ENCODE measurements around the gene IFNA5. TPM values are rescaled to one million over a fixed set of nuclear protein-coding genes. Genes with fewer than 3 reads are reported as not detected.

Gene IFNA5
- polyA plus RNA-seq, 3 donors = not detected

DNA sequence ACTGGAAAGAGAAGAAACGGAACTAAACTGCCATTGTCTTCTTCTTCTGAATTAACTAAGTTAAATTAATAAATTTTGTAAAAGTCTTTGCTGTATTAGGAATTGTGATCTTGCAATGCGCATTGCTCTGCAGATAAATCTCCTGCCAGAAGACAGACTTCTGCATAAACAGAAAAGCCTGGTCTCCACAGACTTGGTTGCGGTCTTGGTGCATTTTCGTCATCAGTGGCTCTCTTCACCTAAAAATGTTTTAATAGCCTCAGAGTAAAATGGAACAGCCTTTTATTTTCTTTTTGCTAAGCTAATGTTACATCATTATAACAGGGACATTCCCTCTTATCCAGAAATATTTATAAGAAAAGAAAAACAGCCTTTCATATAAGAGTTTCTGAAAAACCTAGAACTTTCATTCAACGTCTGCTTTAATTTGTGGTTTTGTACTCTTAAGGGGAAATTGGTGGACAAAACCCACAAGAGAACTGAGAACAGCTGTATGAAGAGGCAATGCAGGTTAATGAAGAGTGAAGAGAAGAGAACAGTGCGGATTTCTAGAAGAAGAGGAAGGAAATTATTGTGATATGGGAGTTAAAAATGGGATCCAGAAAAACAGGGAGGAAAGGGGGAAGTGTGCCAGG, 10.1 kb downstream of the IFNA5 start:
- DNase-seq (ENCODE audit: low read depth in 3 of 3, low spot score in 2 of 3) = no peak

DNA sequence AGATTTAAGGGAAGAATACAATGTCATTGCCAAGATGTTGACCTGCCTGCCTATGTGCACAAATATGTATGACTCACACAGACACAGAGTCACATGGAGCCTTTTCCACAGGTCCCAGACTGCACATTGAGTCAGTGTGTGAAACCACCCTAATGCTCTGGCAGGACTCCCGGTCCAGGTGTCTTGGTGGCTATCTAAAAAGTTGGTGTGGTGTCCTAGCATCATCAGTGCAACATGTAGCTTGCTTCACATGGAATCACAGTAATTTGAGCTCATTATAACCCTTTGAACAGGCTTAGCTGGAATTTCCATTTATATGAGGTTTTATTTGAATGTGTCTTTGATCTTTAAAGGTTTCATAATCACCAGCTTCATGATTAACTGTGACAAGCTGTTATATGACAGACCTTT, 10.7 kb downstream of the IFNA5 start:
- no peak for DNase-seq (ENCODE audit: low read depth in 3 of 3, low spot score in 2 of 3)

DNA sequence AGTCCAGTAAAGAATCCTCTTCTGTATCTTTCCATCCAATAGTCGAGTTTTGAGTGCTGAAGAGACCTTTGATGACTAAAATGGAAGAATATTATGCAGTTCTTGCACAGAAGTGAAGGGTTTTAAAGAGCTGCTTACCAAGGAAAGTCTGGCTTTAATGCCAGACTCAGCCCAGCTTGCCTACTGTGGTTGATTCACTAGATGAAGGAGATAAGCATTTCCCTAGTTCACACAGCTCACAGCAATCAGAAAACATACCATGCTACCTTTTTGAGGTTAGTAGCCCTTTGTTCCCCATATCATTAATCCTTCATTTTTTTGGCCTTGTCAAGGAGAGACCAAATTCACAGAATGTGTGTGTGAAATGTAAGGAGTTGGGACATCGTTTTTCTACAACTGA, 15.3 kb downstream of the IFNA5 start:
- no peak for DNase-seq (ENCODE audit: low read depth in 3 of 3, low spot score in 2 of 3)

DNA sequence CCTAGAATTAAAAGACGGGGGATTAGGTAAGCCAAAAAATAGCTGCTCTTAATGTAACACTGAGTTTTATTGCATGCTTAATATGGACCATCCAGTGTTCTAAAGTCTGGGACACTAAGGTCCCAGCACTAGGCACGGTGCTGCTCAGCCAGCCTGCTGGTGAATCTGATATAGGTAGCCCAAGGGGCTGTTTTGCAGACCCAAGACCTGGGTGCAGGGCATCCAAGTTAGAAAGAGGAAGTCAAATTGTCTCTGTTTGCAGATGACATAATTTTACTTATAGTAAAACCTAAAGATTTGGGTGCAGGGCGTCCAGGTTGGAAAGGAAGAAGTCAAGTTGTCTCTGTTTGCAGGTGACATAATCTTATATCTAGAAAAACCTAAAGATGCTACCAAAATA, 17.8 kb downstream of the IFNA5 start:
- no peak for DNase-seq (ENCODE audit: low read depth in 3 of 3, low spot score in 2 of 3)

DNA sequence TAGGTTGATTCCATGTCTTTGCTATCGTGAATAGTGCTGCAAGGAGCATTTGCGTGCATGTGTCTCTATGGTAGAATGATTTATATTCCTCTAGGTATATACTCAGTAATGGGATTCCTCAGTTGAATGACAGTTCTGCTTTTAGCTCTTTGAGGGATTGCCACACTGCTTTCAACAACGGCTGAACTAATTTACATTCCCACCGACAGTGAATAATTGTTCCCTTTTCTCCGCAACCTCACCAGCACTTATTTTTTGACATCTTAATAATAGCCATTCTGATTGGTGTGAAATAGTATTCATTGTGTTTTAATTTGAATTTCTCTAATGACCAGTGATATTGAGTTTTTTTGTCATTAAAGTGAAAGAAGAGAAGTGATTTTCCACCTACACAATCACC, 18.5 kb downstream of the IFNA5 start:
- no peak for DNase-seq (ENCODE audit: low read depth in 3 of 3, low spot score in 2 of 3)

DNA sequence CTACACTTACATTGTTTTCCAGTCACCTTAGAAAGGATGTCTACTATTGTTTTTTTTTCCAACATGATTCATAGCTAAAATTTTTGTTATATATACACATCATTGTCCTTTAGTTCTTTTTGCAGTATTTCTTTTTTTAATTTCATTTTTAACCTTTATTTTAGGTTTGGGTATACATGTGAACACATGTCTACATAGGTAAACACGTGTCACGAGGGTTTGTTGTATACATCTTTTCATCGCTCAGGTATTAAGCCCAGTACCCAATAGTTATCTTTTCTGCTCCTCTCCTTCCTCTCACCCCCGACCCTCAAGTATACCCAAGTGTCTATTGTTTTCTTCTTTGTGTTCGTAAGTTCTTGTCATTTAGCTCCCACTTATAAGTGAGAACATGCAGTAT, 19.0 kb downstream of the IFNA5 start:
- DNase-seq (ENCODE audit: low read depth in 3 of 3, low spot score in 2 of 3) = no peak

DNA sequence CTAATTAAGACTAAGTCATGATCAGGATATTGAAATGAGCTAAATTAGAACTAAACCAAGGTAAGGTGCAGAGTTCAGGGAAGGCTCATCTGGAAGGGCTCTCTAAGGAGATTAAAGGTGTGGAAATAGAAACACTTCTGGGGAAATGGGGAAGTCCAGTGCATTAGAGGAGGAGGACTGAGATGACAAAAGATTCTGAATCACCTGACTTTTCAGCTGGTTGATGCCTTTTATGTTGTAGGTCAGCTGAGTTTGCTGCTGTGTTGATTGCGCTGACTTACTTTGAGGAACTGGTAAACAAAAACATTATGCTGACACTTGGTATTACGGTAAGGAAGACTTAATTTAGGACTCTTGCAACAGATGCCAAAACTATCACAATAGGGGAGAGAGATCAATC, 23.8 kb downstream of the IFNA5 start:
- DNase-seq (ENCODE audit: low read depth in 3 of 3, low spot score in 2 of 3) = no peak

DNA sequence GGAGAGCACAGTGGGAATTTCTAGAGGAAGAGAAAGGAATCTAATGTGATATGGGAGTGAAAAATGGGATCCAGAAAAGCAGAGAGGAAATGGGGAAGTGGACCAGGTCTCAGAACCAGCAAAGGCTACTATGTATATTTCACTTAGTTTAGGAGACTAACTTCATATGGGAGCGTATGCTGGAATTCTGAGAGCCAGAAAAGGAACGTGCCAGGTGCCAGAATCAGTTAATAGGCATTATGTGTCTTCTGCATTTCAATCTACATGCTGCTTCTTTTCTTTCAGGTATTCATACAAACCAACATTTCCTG, 36.8 kb downstream of the IFNA5 start:
- DNase-seq (ENCODE audit: low read depth in 3 of 3, low spot score in 2 of 3) = no peak

DNA sequence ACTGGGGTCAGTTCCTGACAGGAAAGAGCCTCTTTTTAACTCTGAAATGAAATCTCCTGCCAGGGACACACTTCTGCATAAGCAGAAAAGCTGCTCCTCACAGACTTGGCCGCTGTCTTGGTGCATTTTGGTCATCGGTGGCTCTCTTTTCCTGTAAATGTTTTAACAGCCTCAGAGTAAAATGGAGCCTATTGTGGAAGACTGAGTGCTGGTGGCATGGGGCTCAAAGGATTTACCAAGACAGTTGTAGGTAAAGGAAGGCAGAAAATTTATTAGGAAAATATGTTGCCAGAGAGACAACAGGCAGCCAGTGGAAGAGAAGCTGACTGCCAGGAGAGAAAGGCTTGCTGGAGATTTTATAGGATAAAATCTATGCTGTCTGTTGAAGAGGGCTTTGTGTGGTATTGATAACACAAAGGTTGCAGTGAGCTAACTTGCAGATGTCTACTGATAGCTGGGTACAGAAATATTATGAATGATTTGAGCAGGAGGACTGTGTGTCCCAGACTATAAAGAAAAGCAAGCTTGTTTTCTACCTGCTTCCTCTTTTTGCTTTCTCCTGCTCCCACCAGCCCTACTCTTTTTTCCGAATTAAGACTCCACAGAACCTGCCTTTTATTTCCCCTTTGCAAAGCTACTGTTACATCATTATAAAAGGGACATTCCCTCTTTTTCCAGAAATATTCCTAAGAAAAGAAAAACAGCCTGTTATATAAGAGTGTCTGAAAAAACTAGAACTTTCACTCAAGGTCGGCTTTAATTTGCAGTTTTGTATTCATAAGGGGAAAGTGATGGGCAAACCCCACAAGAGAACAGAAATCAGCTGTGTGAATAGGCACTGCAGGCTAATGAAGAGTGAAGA, 37.4 kb downstream of the IFNA5 start:
- DNase-seq (ENCODE audit: low read depth in 3 of 3, low spot score in 2 of 3) = no peak

DNA sequence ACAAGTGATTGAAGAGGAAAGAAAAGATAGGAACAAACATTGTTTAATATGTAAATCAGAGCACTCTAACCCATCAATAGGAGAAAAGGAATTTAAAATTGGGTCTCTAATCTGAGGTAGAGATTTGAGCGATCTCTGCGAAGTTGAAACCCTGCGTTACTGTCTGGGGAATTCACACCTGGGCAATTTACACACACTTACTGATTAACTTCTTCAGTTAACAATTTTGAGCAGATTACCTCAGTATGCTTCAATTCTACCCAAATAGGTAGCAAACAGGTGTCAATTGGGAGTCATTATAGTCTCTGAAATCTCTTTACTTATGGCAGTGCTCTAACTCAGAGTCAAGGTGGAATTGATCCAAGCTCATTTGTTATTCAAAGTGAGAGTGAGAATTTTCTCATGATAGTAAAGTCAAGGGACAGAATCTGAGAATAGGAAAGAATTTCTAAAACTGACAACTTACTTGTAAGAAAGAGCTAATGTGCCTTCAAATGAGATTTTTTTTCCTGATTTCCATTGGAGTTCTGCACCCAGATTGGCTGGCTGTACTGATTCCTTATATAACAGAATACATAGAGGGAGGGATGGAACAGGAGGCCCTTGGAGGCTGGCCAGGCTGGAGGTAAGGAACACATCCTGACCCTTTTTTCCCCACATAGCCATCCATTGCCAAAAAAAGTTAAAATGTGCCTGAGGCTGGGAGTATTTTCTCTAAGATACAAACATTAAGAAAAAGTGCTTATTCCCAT, 38.2 kb downstream of the IFNA5 start:
- DNase-seq (ENCODE audit: low read depth in 3 of 3, low spot score in 2 of 3) = no peak

DNA sequence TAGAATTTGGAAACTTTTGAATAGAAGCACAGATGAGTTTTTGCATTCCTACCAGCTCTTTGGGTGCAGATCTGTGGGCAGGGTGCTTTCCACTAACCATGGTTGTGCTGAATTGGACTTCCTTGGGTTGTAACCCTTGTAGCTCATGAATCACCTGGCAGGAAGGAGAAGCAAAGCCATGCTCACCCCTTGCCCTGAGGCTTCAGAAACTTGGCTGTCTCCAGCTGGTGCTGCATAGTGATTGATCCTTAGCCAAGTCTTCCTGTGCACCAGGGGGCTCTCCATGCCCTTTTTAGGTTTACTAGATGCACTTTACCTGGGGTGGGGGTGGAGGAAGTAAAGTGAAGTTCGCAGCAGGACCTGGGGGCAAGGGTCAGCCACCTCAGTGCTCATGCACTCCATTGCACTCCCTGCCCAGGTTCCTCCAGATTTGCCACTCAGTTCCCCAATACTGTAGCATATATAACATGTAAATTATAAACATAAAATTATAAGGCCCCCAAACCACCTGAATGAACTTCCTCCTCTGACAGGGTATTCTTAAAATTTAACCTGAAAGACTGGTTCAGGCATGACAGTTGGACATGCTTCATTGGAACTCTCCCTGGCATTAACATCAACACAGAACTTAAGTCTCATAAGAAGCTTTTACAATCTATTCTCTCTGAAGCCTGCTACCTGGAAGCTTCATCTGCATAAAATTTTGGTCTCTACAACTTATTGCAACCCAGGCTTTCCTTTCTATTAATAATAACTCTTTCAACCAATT, 39.5 kb downstream of the IFNA5 start:
- no peak for DNase-seq (ENCODE audit: low read depth in 3 of 3, low spot score in 2 of 3)

DNA sequence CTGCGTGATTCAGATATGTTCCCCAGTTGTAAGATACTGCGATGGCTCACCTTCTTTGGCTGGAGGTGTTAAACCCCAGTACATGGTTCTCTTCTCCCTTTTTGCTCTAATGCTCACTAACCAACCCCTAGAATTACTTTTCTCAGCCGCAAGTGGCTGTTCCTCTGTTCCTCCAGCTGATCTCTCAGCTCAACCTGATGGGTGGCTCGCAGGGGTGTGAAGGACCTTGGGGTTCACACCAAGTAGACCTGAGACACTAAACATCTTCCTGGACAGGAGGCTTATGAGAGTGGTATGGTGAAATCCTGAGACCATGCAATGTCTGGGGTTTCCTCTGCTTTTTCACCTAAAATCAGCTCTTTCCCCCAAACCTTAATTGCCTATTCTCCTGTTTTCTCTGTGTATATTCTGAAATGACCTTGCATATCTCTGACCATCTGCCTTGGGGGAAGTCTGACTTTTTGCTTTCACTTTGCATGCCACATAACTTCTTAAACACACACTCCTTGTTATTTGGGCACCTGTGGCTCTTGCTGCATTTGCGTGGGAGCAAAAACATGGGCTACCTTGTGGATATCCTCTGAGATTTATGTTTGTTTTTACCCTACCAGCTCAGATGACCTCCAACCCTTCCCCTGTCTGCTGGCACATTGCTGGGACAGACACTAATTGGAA, 49.4 kb downstream of the IFNA5 start:
- DNase-seq (ENCODE audit: low read depth in 3 of 3, low spot score in 2 of 3) = no peak

Other genes starting within 250 kb of the IFNA5 start
- gene IFNB1, start 227.4 kb downstream of the IFNA5 start, polyA plus RNA-seq (ENCODE audit: insufficient read length in 3 of 3) = not detected
- gene IFNW1, start 163.5 kb downstream of the IFNA5 start, polyA plus RNA-seq (ENCODE audit: insufficient read length in 3 of 3) = not detected
- gene IFNA21, start 138.7 kb downstream of the IFNA5 start, polyA plus RNA-seq (ENCODE audit: insufficient read length in 3 of 3) = not detected
- not detected for gene IFNA4, start 117.7 kb downstream of the IFNA5 start, polyA plus RNA-seq (ENCODE audit: insufficient read length in 3 of 3)
- gene IFNA7, start 103.1 kb downstream of the IFNA5 start, polyA plus RNA-seq (ENCODE audit: insufficient read length in 3 of 3) = not detected
- not detected for gene IFNA10, start 98.2 kb downstream of the IFNA5 start, polyA plus RNA-seq (ENCODE audit: insufficient read length in 3 of 3)
- not detected for gene IFNA16, start 88.0 kb downstream of the IFNA5 start, polyA plus RNA-seq (ENCODE audit: insufficient read length in 3 of 3)
- not detected for gene IFNA17, start 77.1 kb downstream of the IFNA5 start, polyA plus RNA-seq (ENCODE audit: insufficient read length in 3 of 3)
- gene IFNA14, start 65.3 kb downstream of the IFNA5 start, polyA plus RNA-seq (ENCODE audit: insufficient read length in 3 of 3) = not detected
- 10 to 100 TPM; 54.4 to 58.0 (median 57.5) TPM for gene KLHL9, start 30.1 kb upstream of the IFNA5 start, polyA plus RNA-seq (ENCODE audit: insufficient read length in 3 of 3)
- not detected for gene IFNA6, start 45.6 kb upstream of the IFNA5 start, polyA plus RNA-seq (ENCODE audit: insufficient read length in 3 of 3)
- gene IFNA13, start 62.7 kb upstream of the IFNA5 start, polyA plus RNA-seq (ENCODE audit: insufficient read length in 3 of 3) = not detected
- gene IFNA2, start 80.1 kb upstream of the IFNA5 start, polyA plus RNA-seq (ENCODE audit: insufficient read length in 3 of 3) = not detected
- not detected for gene IFNA8, start 103.8 kb upstream of the IFNA5 start, polyA plus RNA-seq (ENCODE audit: insufficient read length in 3 of 3)
- gene IFNA1, start 135.1 kb upstream of the IFNA5 start, polyA plus RNA-seq (ENCODE audit: insufficient read length in 3 of 3) = not detected
- gene IFNE, start 177.0 kb upstream of the IFNA5 start, polyA plus RNA-seq (ENCODE audit: insufficient read length in 3 of 3) = under 1 TPM in 2 of 3 donors, not detected in 1; 0.08 TPM